ENCODE results near the gene COL6A3.

COL6A3 gene

GRCh38 chr2:237287872-237288271 lies 126.1 kb downstream of the COL6A3 start:
- no peak for DNase-seq

DNA sequence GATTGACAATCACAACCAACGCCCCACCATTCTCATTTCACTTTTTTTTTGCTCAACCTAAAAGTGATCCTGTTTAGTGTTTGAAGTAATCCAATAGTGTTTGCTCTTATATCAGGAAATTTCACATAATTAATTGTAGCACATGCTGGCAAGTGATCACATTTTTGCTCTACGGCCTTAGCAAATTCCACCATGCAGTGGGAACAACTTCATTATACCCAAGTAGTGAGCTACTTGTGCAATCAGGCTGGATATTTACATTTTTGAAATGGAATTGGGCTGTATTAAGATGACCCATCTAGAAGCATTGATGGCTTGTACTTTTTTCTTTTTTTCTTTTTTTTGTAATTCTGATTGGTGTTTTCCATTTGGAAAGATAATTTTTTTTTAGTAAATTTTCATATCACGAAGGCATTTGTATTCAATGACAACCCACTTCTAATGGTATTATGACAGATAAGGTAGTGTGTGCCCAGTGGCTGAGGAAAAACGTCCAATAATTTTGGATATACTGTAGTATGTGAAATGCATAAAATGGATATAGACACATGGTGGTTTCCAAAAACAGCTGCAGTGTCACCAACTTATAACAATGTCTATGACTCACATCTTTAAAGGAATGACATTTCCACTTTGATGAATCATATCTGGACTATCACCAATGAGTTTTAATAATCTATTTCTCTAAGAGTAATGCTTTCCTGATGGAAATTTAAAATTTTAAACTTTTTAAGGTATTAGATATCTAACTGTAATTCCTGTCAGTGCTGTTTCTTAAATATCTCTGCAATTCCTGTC lies 130.6 kb downstream of the COL6A3 start:
- DNase-seq, result no peak

DNA sequence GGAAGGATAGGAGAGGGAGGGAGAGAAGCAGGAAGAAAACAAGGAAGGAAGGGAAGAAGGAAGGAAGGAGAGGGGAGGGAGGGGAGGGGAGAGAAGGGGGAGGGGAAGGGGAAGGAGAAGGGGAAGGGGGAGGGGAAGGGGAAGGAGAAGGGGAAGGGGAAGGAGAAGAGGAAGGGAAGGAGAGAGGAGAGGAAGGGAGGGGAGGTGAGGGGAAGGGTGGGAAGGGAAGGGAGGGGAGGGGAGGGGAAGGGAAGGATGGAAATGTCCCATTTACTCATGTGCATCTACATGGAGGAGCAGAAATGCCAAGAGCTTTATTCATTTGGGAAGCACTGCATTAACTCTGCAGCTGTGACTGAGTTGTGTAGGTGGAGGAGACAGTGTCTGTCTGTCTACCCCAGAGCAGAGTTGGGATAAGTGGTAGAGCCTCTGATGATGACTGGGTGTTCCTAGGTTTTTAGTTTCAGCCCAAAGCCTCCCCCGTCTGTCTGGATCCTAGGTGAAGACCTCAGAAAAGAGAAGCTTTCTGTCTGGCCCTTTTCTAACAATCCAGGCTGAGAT lies 131.3 kb downstream of the COL6A3 start:
- no peak for DNase-seq

DNA sequence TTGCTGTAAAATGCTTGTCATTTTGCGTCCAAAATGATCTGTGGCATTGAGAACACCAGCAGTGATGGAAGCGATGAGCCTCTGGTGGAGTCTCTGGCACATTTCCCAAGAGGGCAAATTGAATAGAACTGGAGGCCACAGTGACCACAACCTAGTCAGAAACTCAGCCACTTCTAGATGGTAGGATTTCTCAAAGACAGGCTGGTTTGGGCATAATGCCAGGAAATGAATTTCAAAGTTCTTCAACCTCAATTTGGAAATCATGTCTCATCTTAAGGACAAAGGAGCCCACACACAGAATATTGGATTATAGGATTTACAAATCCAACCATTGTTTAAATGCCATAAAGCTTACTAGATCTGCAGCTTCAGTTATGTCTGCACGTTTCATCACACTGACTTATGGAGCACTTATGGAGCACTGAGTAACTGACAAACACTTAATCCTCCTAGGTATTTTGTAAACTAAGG lies 132.1 kb downstream of the COL6A3 start:
- no peak for DNase-seq

DNA sequence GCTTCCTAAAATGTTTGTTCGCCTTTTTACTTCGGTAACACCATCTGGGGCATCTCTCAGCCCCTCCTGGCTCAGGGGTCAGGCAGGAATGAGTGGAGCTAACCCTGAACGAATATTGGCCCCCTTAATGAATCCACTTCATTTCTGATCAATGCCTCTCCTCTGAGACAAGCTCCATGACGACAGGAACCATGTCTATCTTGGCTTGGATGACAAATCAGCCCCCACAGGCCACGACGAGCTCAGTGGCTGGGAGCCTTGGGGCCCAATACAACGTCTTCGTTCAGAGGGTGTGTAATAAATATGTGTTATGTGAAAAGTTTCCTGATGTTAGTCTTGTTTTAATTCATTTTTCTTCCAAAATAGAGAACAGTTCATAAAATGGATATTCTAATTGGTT lies 133.0 kb downstream of the COL6A3 start:
- no peak for DNase-seq

DNA sequence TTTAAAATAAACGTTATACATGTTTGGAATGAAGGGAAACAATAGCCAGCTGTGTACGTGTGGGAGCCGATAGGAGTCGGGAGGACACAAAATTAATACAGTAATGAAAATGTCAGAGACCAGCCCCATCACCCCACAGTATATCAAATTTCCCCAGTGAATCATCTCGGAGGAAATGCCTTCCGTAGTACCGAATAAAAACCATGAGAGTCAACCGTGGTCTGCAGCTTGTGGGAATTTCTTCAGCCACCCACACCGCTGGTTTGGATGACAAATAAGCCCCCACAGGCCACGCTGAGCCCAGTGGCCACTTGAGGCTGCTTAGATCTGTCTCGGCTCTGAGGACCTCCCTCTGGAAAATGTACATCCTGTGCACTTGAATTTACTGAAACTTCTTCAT lies 133.7 kb downstream of the COL6A3 start:
- DNase-seq, result no peak

GRCh38 chr2:237279012-237279768 lies 134.8 kb downstream of the COL6A3 start:
- DNase-seq, result no peak

DNA sequence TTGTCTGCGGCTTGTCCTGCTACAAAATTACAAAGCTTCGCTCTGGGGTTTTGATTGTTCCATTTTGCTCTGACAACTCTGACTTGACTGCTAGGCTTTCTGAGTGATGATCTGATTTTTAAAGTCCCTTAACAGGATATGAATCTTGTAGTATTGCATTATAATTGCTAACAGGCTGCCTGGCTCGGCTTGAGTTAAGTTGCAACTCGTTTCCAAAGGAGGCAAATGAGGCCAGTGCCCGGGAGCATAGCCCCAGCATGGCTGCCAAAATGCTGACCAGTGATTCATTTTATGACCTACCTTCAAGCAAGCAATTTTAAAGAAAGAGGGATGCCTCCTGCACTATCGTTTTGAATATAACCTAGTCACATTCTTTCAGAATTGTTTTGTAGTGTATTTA lies 135.4 kb downstream of the COL6A3 start:
- no peak for DNase-seq

DNA sequence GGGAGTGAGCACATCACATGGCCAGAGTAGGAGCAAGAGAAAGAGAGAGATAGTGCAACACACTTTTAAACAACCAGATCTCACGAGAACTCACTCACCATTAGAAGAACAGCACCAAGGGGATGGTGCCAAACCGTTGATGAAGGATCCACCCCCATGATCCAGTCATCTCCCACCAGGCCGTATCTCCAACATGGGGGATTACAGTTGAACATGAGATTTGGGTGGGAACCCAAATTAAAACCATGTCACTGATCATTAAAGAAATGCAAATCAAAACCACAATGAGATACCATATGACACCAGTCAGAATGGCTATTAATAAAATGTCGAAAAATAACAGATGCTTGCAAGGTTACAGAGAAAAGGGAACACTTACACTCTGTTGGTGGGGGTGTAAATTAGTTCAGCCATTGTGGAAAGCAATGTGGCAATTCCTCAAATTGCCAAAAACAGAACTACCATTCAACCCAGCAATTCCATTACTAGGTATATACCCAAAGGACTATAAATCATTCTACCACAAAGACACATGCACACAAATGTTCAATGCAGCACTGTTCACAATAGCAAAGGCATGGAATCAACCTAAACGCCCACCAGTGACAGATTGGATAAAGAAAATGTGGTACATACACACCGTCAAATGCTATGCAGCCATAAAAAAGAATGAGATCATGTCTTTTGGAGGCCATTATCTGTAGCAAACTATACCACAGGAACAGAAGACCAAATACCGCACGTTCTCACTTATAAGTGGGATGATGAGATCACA lies 137.1 kb downstream of the COL6A3 start:
- DNase-seq, result no peak

Data from activated naive CD4-positive, alpha-beta T cell treated with anti-CD3 and anti-CD28 coated beads, Interleukin-2, amount 50 U/mL, for 16 hours (primary cell).